ENCODE data around the gene UBE3A. TPM values are rescaled to one million over a fixed set of nuclear protein-coding genes. Genes with fewer than 3 reads are reported as not detected.
A peak's percentile ranks its signal among the peaks of the same experiment; 100 is the strongest.

The UBE3A gene
- total and polyA plus RNA-seq, 4 experiments from 2014 or later: 115 to 140 (median 124) TPM

DNA sequence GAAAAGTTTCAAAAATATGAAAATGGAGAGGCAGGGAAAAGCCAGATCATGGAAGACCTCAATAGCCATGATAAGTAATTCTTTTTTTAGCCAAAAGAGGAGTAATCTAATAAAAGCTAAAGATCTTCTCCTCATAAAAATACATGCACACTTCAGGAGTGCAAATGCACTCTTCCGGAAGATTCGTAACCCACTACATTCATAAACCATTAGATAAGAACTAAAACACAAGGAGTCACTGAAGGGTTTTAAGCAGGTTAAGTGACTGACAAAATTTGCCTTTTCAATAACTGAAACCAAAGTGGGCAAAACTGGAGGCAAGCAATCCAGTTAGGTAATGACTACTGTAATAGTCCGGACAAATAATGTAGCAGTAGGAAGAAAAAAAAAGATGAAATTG lies 46.0 kb downstream of the UBE3A start:
- H3K4me1 Mint-ChIP-seq: peaks cover 27 to 46% (median 38%) of the 10 kb centered on the region in 4 donors
- CTCF ChIA-PET (ENCODE audit: partially characterized antibody): no interaction called here
- H3K27me3 ChIP-seq (ENCODE audit: insufficient read depth, low read length): no peaks in the 10 kb centered on the region
- H3K4me1 ChIP-seq (ENCODE audit: insufficient read depth, low read length): no peaks in the 10 kb centered on the region
- POLR2A ChIA-PET (ENCODE audit: partially characterized antibody): no interaction called here
- no peak overlapping the region for H3K27ac Mint-ChIP-seq
- peaks cover 10% of the 10 kb centered on the region for H3K36me3 ChIP-seq (ENCODE audit: insufficient read depth, low read length)
- H3K4me3 Mint-ChIP-seq: no peak overlapping the region
- intact Hi-C loops (cut with micrococcal nuclease): no loop called here
- no peak overlapping the region for H3K27ac ChIP-seq (ENCODE audit: low read depth, low read length)
- peaks cover 0 to 5% (median 0%) of the 10 kb centered on the region in 8 donors for H3K9me3 Mint-ChIP-seq
- H3K4me3 ChIP-seq (ENCODE audit: low read length in 2 of 2): no peak overlapping the region
- no peaks in the 10 kb centered on the region for H3K9me3 ChIP-seq (ENCODE audit: control insufficient read depth in 1 of 2, low read length in 2 of 2)
- H3K27me3 Mint-ChIP-seq: no peaks in the 10 kb centered on the region
- H3K36me3 Mint-ChIP-seq: peaks cover 42 to 46% of the 10 kb centered on the region in 2 donors
- no peak for DNase-seq

DNA sequence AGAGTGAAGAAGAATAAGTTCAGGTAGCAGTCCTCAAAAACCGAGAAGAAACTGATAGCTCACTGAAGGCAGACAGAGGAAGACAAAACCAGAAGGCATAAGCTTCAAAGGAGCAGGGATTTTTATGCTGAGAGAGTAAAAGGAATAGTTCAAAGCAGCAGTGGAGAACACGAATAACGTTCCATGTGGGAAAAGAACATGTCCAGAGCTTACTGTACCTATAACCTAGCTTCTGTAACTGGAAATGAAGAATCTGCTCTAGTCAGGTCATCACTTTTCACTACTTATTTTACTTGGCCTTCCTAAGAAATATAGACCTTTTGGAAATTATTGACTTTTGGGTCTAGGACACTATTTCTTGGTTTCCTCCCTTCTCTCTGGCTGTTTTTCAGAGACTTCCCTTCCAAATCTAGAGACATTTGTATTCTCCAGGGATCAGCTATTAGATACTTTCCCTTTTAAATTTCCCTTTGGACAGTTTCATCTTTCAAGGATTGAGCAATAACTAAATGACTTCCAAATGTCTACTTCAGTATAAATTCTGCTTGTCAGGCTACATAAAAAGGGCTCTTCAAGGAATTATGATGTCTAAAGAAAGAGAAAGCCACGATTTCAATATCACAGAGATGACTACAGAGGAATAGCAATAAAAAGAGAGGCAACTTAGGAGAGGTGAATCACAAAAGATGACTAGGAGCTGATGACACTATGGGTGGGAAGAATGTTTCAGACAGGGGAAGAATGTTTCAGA lies 46.7 kb downstream of the UBE3A start:
- Histone ChIP-seq H3K36me3 (ENCODE audit: insufficient read depth, low read length) (peaks cover 10% of the 10 kb centered on the region), H3K4me1 (ENCODE audit: insufficient read depth, low read length) (no peaks in the 10 kb centered on the region), H3K27me3 (ENCODE audit: insufficient read depth, low read length) (no peaks in the 10 kb centered on the region), H3K4me3 (ENCODE audit: low read length in 2 of 2) (no peak overlapping the region), H3K9me3 (ENCODE audit: control insufficient read depth in 1 of 2, low read length in 2 of 2) (no peaks in the 10 kb centered on the region), H3K27ac (ENCODE audit: low read depth, low read length) (no peak overlapping the region)
- H3K36me3 Mint-ChIP-seq: peaks cover 42 to 44% of the 10 kb centered on the region in 2 donors
- POLR2A ChIA-PET (ENCODE audit: partially characterized antibody): no interaction called here
- CTCF ChIA-PET (ENCODE audit: partially characterized antibody): no interaction called here
- peaks cover 0 to 5% (median 0%) of the 10 kb centered on the region in 8 donors for H3K9me3 Mint-ChIP-seq
- intact Hi-C loops (cut with micrococcal nuclease): no loop called here
- no peak overlapping the region for H3K27ac Mint-ChIP-seq
- no peak overlapping the region for H3K4me3 Mint-ChIP-seq
- H3K27me3 Mint-ChIP-seq: no peaks in the 10 kb centered on the region
- no peak for DNase-seq
- H3K4me1 Mint-ChIP-seq: peaks cover 22 to 40% (median 33%) of the 10 kb centered on the region in 4 donors

DNA sequence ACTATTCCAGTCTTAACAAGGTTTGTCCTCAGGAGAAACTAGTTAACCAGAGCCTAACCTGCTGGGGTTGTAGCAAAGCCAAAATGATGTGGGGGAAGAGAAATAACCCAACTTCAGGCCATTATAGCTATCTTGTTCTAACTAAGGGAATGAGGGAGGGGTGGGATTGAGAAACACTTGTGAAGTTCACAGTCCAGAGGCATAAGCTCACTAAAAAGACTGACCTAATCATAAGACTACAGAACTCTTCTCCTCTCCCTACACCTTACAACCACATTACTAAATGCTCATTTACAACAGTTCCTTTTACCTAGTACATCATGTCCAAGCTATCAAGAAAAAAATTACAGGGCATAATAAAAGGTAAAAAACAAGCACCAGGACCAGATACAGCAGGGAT lies 52.8 kb downstream of the UBE3A start:
- ChIA-PET POLR2A (ENCODE audit: partially characterized antibody) (no interaction called here), CTCF (ENCODE audit: partially characterized antibody) (no interaction called here)
- Histone ChIP-seq H3K9me3 (ENCODE audit: control insufficient read depth in 1 of 2, low read length in 2 of 2) (no peaks in the 10 kb centered on the region), H3K4me1 (ENCODE audit: insufficient read depth, low read length) (no peaks in the 10 kb centered on the region), H3K27me3 (ENCODE audit: insufficient read depth, low read length) (no peaks in the 10 kb centered on the region), H3K4me3 (ENCODE audit: low read length in 2 of 2) (no peak overlapping the region), H3K36me3 (ENCODE audit: insufficient read depth, low read length) (peaks cover 8% of the 10 kb centered on the region), H3K27ac (ENCODE audit: low read depth, low read length) (no peak overlapping the region)
- DNase-seq: no peak
- Mint-ChIP-seq H3K27me3 (no peaks in the 10 kb centered on the region), H3K9me3 (peaks cover 0 to 18% (median 8%) of the 10 kb centered on the region in 8 donors), H3K27ac (no peak overlapping the region), H3K36me3 (peaks cover 66 to 68% of the 10 kb centered on the region in 2 donors), H3K4me1 (peaks cover 27 to 48% (median 44%) of the 10 kb centered on the region in 4 donors), H3K4me3 (no peak overlapping the region)
- intact Hi-C loops (cut with micrococcal nuclease): no loop called here

DNA sequence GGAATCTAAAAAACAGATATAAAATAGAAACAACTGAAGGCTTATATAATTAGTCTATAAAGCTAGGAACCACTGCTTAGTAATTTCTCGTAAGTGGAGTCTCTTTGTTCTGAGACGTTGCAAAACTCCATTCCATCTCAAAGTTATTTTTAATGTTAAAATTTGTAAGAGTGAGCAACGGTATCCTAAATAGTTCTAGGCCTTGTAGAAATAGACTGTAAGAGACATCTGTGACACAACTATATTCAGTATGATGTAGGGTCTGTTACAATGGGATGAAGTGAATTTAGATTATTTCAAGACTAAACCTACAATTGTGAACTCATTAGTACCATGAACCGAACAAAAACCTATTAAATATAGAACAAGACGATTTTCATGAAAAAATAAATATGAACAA lies 57.2 kb downstream of the UBE3A start:
- ChIA-PET POLR2A (ENCODE audit: partially characterized antibody) (no interaction called here), CTCF (ENCODE audit: partially characterized antibody) (interaction anchor here (1.2 kb wide), 1 partner anchor 14 kb away, joined by 3 read pairs; no protein-coding TSS in a partner anchor)
- H3K27me3 ChIP-seq (ENCODE audit: insufficient read depth, low read length): no peaks in the 10 kb centered on the region
- Mint-ChIP-seq H3K27me3 (no peaks in the 10 kb centered on the region), H3K4me1 (peaks cover 22 to 54% (median 43%) of the 10 kb centered on the region in 4 donors), H3K27ac (no peak overlapping the region), H3K36me3 (peaks cover 68 to 70% of the 10 kb centered on the region in 2 donors), H3K9me3 (peaks cover 0 to 19% (median 7%) of the 10 kb centered on the region in 8 donors), H3K4me3 (no peak overlapping the region)
- H3K9me3 ChIP-seq (ENCODE audit: control insufficient read depth in 1 of 2, low read length in 2 of 2): no peaks in the 10 kb centered on the region
- no peak for DNase-seq
- H3K4me3 ChIP-seq (ENCODE audit: low read length in 2 of 2): no peak overlapping the region
- intact Hi-C loops (cut with micrococcal nuclease): no loop called here
- peaks cover 10% of the 10 kb centered on the region for H3K4me1 ChIP-seq (ENCODE audit: insufficient read depth, low read length)
- no peak overlapping the region for H3K27ac ChIP-seq (ENCODE audit: low read depth, low read length)
- H3K36me3 ChIP-seq (ENCODE audit: insufficient read depth, low read length): peaks cover 5% of the 10 kb centered on the region

DNA sequence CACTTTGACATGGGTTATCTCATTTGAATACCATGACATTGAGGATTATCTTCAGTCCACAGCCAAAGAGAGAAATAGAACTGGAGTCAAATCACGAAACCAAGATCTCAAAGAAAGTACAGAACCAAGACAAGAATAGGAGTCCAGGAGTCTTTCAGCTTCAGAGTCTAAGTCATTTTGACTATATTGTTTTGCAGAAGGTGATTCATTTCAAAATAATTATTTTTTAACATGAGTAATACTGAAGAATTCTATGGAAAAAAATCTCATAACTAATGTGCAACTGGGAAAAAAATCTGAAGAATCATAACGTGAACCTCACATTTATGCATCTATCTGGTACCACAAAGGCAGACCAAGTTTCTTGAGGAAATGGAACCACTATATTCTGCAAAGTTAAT lies 60.3 kb downstream of the UBE3A start:
- intact Hi-C loops (cut with micrococcal nuclease): no loop called here
- Mint-ChIP-seq H3K9me3 (peaks cover 0 to 6% (median 2%) of the 10 kb centered on the region in 8 donors), H3K27me3 (no peaks in the 10 kb centered on the region), H3K27ac (no peak overlapping the region), H3K4me3 (no peak overlapping the region), H3K4me1 (peaks cover 17 to 37% (median 29%) of the 10 kb centered on the region in 4 donors), H3K36me3 (peaks cover 63 to 68% of the 10 kb centered on the region in 2 donors)
- CTCF ChIA-PET (ENCODE audit: partially characterized antibody): interaction anchor here (1.4 kb wide), 1 partner anchor 33 kb away, joined by 4 read pairs; no protein-coding TSS in a partner anchor
- peaks cover 10% of the 10 kb centered on the region for H3K4me1 ChIP-seq (ENCODE audit: insufficient read depth, low read length)
- no peaks in the 10 kb centered on the region for H3K9me3 ChIP-seq (ENCODE audit: control insufficient read depth in 1 of 2, low read length in 2 of 2)
- POLR2A ChIA-PET (ENCODE audit: partially characterized antibody): no interaction called here
- H3K4me3 ChIP-seq (ENCODE audit: low read length in 2 of 2): no peak overlapping the region
- H3K36me3 ChIP-seq (ENCODE audit: insufficient read depth, low read length): peaks cover 13% of the 10 kb centered on the region
- H3K27me3 ChIP-seq (ENCODE audit: insufficient read depth, low read length): no peaks in the 10 kb centered on the region
- no peak for DNase-seq
- H3K27ac ChIP-seq (ENCODE audit: low read depth, low read length): no peak overlapping the region

DNA sequence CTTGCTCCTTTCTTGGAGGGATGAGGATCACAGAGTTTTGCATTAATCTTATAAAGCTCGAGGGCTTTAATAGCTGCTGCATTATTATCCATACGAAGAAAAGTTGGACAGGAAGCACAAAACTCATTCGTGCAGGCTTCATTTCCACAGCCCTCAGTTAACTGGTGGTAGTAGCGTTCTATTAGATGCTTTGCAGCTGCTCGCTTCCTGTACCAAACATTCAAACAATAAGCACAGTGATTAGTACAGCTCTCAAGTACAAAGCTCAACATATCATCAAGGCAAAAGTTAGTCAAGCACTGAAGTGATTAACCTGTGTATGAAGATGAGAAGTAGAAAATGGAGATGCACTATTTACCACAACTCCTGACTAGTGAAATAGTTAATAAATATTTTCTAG lies 63.3 kb downstream of the UBE3A start:
- H3K27me3 Mint-ChIP-seq: no peaks in the 10 kb centered on the region
- no peak overlapping the region for H3K4me3 ChIP-seq (ENCODE audit: low read length in 2 of 2)
- intact Hi-C loops (cut with micrococcal nuclease): no loop called here
- H3K4me1 Mint-ChIP-seq: peaks cover 14 to 34% (median 22%) of the 10 kb centered on the region in 4 donors
- POLR2A ChIA-PET (ENCODE audit: partially characterized antibody): no interaction called here
- peaks cover 0 to 3% (median 0%) of the 10 kb centered on the region in 8 donors for H3K9me3 Mint-ChIP-seq
- H3K36me3 ChIP-seq (ENCODE audit: insufficient read depth, low read length): peaks cover 17% of the 10 kb centered on the region
- no peaks in the 10 kb centered on the region for H3K9me3 ChIP-seq (ENCODE audit: control insufficient read depth in 1 of 2, low read length in 2 of 2)
- H3K4me1 ChIP-seq (ENCODE audit: insufficient read depth, low read length): peaks cover 10% of the 10 kb centered on the region
- H3K27ac ChIP-seq (ENCODE audit: low read depth, low read length): no peak overlapping the region
- H3K36me3 Mint-ChIP-seq: peaks cover 73 to 75% of the 10 kb centered on the region in 2 donors
- no peak overlapping the region for H3K4me3 Mint-ChIP-seq
- H3K27me3 ChIP-seq (ENCODE audit: insufficient read depth, low read length): no peaks in the 10 kb centered on the region
- DNase-seq: no peak
- no peak overlapping the region for H3K27ac Mint-ChIP-seq
- CTCF ChIA-PET (ENCODE audit: partially characterized antibody): interaction anchor here (1.1 kb wide), 1 partner anchor 12 kb away, joined by 3 read pairs; no protein-coding TSS in a partner anchor

DNA sequence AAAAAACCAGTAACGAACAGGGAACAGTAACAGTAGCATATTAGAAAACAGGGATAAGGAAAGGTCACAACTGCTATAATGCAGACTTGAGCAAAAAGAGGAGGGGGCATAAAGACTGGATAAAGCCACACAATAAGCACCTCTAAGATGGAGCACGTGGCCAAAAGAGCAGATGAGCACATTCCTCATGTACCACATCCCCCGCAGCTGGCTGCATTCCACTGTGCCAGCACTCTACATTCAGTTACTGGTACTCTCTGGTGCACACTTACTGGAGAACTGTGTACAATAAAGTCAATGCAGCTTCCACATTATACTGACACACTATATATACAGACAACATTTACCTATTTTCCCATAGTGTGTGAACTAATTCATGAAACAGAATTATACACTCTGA lies 64.7 kb downstream of the UBE3A start:
- H3K27ac Mint-ChIP-seq: peak overlapping the region in 1 of 7 donors; percentile 39
- H3K27me3 ChIP-seq (ENCODE audit: insufficient read depth, low read length): no peaks in the 10 kb centered on the region

More for the DNA sequence above, 64.7 kb downstream of the UBE3A start:
- POLR2A ChIA-PET (ENCODE audit: partially characterized antibody): no interaction called here
- intact Hi-C loops (cut with micrococcal nuclease): no loop called here
- Histone ChIP-seq H3K27ac (ENCODE audit: low read depth, low read length) (no peak overlapping the region), H3K36me3 (ENCODE audit: insufficient read depth, low read length) (peaks cover 17% of the 10 kb centered on the region), H3K9me3 (ENCODE audit: control insufficient read depth in 1 of 2, low read length in 2 of 2) (no peaks in the 10 kb centered on the region), H3K4me3 (ENCODE audit: low read length in 2 of 2) (no peak overlapping the region), H3K4me1 (ENCODE audit: insufficient read depth, low read length) (peaks cover 8% of the 10 kb centered on the region)
- Mint-ChIP-seq H3K27me3 (no peaks in the 10 kb centered on the region), H3K9me3 (peaks cover 0 to 2% (median 0%) of the 10 kb centered on the region in 8 donors), H3K4me1 (peaks cover 14 to 33% (median 23%) of the 10 kb centered on the region in 4 donors), H3K4me3 (no peak overlapping the region), H3K36me3 (peaks cover 74 to 78% of the 10 kb centered on the region in 2 donors)
- DNase-seq: no peak
- CTCF ChIA-PET (ENCODE audit: partially characterized antibody): no interaction called here

Measured in CD4-positive, alpha-beta memory T cell (primary cell).